Measurements from ENCODE around the gene SLCO2B1.

Gene SLCO2B1

GRCh38 chr11:75163921-75164849 lies 13.3 kb downstream of the SLCO2B1 start:
- no peak for DNase-seq

DNA sequence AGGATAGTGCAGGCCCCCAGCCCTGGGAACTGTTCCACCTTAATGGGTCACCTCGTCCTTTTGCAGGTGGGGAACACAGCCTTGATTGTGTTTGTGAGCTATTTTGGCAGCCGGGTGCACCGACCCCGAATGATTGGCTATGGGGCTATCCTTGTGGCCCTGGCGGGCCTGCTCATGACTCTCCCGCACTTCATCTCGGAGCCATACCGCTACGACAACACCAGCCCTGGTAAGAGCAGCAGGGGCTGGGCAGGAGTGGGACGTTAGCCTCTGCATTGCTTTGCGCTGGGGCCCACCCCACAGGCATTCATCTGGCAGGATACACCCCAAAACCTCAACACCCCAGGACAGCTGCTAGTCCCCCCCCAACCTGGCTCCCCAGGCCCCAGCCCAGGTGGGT lies 14.8 kb downstream of the SLCO2B1 start:
- DNase-seq, result no peak

DNA sequence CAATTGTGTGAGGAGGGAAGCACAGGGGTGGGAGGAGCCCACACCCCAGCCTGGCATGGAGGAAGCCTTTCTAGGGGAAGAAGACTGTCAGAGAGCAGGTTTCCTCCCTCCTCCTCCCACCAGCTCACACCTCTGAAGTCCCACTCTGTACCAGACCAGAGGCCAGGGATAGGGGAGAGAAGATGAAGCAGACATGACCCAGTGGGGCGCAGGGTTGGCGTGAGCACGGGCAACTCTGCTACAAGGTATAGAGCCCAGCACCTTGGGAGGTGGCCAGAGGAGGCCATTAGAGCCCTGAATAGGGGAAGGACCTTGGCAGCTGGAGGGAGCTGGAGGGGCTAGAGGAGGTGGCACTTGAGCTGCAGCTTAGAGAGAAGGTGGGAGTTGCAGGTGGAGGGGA lies 15.9 kb downstream of the SLCO2B1 start:
- no peak for DNase-seq

DNA sequence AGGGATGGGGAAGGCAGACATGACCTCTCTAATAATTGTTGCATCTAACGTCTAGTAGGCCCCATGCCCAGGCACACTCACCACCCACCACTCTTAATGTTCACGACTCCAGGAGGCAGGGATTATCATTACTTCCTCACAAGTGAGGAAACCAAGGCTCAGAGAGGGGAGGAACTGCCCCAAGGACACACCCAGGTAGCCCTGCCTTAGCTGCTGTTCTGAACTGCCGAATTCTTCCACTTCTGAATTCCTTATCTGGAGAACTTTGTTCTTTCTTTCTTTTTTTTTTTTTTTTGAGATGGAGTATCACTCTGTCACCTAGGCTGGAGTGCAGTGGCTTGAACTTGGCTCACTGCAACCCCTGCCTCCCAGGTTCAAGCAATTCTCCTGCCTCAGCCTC lies 16.7 kb downstream of the SLCO2B1 start:
- no peak for DNase-seq

GRCh38 chr11:75169101-75169885 lies 18.4 kb downstream of the SLCO2B1 start:
- no peak for DNase-seq

DNA sequence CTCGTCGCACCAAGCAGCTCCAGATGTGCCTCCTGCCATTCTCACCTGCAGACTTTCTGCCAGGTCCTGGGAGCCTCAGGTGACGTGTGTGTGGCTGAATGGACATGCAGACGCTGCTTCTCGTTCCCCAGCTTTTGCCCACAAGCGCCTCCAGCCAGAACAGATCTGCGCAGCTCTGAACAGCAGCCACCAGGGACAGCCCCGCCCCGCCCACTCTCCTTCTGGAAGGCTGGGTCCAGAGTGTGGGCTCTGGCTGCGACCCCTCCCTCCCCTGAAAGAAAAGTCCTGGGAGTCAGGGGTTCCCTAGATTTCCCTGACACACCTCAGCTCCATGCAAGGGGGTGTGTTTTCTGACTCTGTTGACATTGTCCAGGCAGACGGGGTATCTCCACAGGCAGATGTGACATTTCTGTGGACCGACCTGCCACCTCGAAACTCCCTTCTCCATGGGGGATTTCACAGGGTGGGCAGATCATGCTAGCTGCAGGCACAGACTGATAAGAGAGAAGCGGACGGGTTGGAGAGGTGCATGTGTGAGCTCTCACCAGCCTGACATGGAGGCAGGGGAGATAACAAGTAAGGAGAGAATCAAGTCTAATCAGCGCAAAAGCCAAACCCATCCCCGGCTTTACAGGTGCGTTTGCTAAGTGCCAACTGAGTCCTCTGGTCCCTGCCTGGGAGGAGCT lies 19.8 kb downstream of the SLCO2B1 start:
- no peak for DNase-seq

DNA sequence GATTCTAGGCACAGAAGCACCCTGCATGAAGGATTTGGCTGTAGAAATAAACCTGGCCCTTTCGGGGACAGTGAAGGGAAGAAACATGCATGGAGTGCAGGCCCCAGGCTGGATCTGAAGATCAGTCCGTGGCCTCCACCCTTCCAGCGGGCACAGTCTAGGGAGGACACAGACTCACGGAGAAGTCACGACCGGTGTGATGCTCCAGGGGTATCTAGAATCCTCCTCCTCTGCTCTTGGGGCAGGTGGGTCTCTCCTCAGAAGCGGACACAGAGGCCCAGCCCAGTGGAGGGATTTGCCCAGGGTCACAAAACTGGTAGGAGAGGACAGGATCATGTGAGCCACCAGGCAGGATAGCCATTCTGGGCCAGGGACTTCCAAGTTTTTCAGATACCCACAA lies 22.4 kb downstream of the SLCO2B1 start:
- no peak for DNase-seq

- DNase-seq, result no peak
Observed at GRCh38 chr11:75174781-75175370, 24.0 kb downstream of the SLCO2B1 start.

GRCh38 chr11:75182664-75183063 lies 31.8 kb downstream of the SLCO2B1 start:
- DNase-seq, result no peak

DNA sequence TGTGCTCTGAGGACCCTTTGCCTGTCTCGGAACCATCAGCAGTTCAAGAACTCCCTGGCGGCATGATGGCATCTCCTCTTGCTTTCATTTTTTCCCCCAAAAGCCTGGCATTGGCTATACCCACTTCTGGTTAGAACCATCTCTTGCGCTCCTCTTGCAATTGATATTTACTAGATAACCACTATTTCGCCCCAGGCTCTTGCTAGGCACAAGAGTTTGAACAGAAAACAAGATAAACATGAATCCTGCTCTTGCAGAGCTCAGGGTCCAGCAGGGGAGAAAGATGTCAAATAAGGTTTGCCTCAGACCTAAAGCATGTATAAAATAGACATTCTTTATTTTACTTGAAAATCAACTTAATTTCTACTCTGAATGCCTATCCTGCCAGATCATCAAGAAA lies 33.1 kb downstream of the SLCO2B1 start:
- no peak for DNase-seq

- no peak for DNase-seq
Observed at GRCh38 chr11:75184757-75185425, 34.0 kb downstream of the SLCO2B1 start.

- DNase-seq, result no peak
Observed at GRCh38 chr11:75185866-75186265, 35.0 kb downstream of the SLCO2B1 start.

- DNase-seq, result no peak
Observed at GRCh38 chr11:75186999-75187398, 36.1 kb downstream of the SLCO2B1 start.

- DNase-seq, result no peak
Observed at GRCh38 chr11:75188671-75189070, 37.8 kb downstream of the SLCO2B1 start.

- no peak for DNase-seq
Observed at GRCh38 chr11:75189108-75189507, 38.2 kb downstream of the SLCO2B1 start.

DNA sequence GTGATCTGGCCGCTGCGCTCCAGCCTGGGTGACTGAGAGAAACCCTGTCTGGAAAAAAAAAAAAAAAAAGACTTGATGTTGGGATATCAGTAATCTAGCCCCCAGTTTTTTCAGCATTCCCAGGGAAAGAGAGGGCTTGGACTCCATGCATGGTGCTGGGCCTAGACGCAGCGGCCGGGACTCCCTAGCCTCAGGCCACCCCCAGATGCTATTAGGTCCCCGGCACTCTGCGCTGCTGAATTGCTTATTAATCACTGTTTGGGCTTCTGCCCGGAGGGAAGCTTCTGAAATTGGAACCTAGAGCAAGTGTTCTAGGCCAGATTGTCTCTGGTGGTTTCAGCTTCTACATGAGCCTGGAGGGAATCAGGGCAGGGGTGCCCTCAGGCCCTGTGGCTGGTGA lies 39.0 kb downstream of the SLCO2B1 start:
- DNase-seq, result no peak

DNA sequence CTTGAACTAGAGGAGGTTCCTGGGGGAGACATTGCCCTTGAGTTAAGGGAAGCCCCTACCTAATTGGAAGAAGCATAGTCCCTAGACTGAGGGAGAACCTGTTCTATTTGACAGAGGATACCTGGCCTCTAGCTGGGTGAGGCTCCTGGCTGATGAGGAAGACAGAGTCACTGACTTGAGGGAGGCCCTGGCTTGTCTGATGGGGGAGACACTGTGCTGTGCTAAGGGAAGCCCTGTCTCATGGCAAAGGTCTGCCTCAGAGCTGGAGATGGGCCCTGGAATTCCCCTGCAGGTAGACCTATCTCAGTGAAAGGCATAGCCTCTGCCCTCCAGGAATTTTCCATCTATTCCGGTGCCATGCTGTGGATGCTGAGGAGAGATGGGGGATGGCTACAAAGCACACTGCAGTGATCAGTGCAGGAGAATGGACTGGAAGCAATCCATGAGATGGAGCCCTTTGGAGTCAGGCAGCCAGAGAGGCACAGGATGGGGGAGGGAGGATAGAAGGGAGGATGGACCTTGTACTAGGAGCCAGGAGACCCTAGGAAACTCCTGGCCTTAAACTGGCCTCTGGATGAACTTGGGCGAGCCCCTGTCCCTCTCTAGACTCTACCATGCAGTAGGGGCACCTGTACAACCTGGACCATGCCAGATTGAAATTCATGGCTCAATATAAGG lies 39.9 kb downstream of the SLCO2B1 start:
- DNase-seq, result no peak

GRCh38 chr11:75191330-75191717 lies 40.4 kb downstream of the SLCO2B1 start:
- DNase-seq, result no peak

- DNase-seq, result no peak
Observed at GRCh38 chr11:75193271-75193670, 42.4 kb downstream of the SLCO2B1 start.

GRCh38 chr11:75193711-75194110 lies 42.8 kb downstream of the SLCO2B1 start:
- no peak for DNase-seq

DNA sequence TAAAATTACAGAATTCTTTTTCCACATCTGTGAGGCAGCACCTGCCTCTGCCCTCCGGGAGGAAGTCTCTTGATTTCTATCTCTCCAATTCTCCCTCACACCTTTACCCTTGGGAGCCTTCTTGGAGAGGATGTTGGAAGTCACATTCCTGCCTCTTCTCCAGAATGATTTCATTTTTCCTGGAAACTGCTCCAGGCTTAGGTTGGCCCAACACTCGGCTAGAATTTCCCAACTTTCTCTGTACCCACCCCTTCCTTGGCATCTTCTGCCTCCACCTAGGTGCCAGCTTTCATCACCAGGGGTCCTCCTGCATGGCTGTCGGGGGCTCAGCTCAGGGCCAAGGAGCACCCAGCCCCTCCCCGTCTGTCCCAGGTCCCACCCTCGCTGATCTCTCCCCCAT lies 43.2 kb downstream of the SLCO2B1 start:
- DNase-seq, result no peak

All from NCI-H2227 treated with DMSO at 0.1 percent for 48 hours (cell line).